NCI-H524 (cell line): Measurements from ENCODE around the gene XXYLT1.
"Not testable (repeated sequence)": the region's sequence is repeated elsewhere in the genome, so short reads cannot be mapped to it uniquely, and the experiment has no call there.

Experiments
- DNase-seq, 2 experiments: peaks; one replicate each; lab custom pipeline; 2025; lab: John Stamatoyannopoulos, UW

XXYLT1 gene

GRCh38 chr3:195227871-195228270, 43.1 kb downstream of the XXYLT1 start:
- DNase-seq: no peak

- DNase-seq: peak; percentile 6 to 31
These were observed 44.0 kb downstream of the XXYLT1 start for GRCh38 chr3:195226900-195227447.

GRCh38 chr3:195226445-195226844, 44.5 kb downstream of the XXYLT1 start:
- no peak for DNase-seq

- DNase-seq: no peak
These were observed 45.9 kb downstream of the XXYLT1 start for GRCh38 chr3:195224980-195225580.

- no peak for DNase-seq
These were observed 46.6 kb downstream of the XXYLT1 start for GRCh38 chr3:195224156-195224979.

- DNase-seq: no peak
These were observed 48.9 kb downstream of the XXYLT1 start for GRCh38 chr3:195221876-195222617.

- no peak for DNase-seq
These were observed 49.7 kb downstream of the XXYLT1 start for GRCh38 chr3:195221015-195221853.

GRCh38 chr3:195219351-195220230, 51.4 kb downstream of the XXYLT1 start:
- no peak for DNase-seq

GRCh38 chr3:195218331-195218730, 52.6 kb downstream of the XXYLT1 start:
- not testable (repeated sequence) for DNase-seq

GRCh38 chr3:195215576-195215975, 55.4 kb downstream of the XXYLT1 start:
- not testable (repeated sequence) for DNase-seq

- no peak for DNase-seq
These were observed 56.6 kb downstream of the XXYLT1 start for GRCh38 chr3:195214381-195214780.

- no peak for DNase-seq
These were observed 57.2 kb downstream of the XXYLT1 start for GRCh38 chr3:195213639-195214315.

- no peak for DNase-seq
These were observed 58.1 kb downstream of the XXYLT1 start for GRCh38 chr3:195212749-195213375.

GRCh38 chr3:195212033-195212748, 58.8 kb downstream of the XXYLT1 start:
- no peak for DNase-seq

GRCh38 chr3:195210266-195210973, 60.5 kb downstream of the XXYLT1 start:
- DNase-seq: no peak

GRCh38 chr3:195209847-195210265, 61.1 kb downstream of the XXYLT1 start:
- DNase-seq: peak; percentile 73 to 84

GRCh38 chr3:195209083-195209846, 61.7 kb downstream of the XXYLT1 start:
- DNase-seq: no peak
